ENCODE results near the gene ARL8A. TPM values are rescaled to one million over a fixed set of nuclear protein-coding genes. Genes with fewer than 3 reads are reported as not detected.

The ARL8A gene
- total RNA-seq, 1 experiment from 2014 or later, result 45.6 TPM

- TF ChIP-seq POLR2A (IDR thresholded peaks at IDR 0.05; ENCODE audit: borderline replicate concordance, extremely low read depth, insufficient read depth, insufficient read length), result no peak
- TF ChIP-seq REST (IDR thresholded peaks at IDR 0.05; ENCODE audit: low read depth), result no peak
- TF ChIP-seq ATF3 (IDR thresholded peaks at IDR 0.05), result no peak
- TF ChIP-seq JUND (IDR thresholded peaks at IDR 0.05), result no peak
- TF ChIP-seq POLR2AphosphoS5 (IDR thresholded peaks at IDR 0.05; ENCODE audit: low read depth, low read length), result no peak
- no peak for TF ChIP-seq CBX3 (IDR thresholded peaks at IDR 0.05; ENCODE audit: low read depth)
- no peak for TF ChIP-seq ZFX (IDR thresholded peaks at IDR 0.05)
- TF ChIP-seq EGR1 (IDR thresholded peaks at IDR 0.05; ENCODE audit: low read depth), result no peak
- TF ChIP-seq MAX (IDR thresholded peaks at IDR 0.05), result no peak
- no peak for TF ChIP-seq CTCF (IDR thresholded peaks at IDR 0.05 in 2 of 3, conservative IDR thresholded peaks at IDR 0.05 in 1 of 3; ENCODE audit: borderline replicate concordance in 1 of 3, insufficient read depth in 1 of 3, low read depth in 2 of 3, low read length in 2 of 3)
- TF ChIP-seq ZBTB33 (IDR thresholded peaks at IDR 0.05; ENCODE audit: extremely low read depth, insufficient replicate concordance, low read length), result no peak
- no peak for TF ChIP-seq SRF (IDR thresholded peaks at IDR 0.05; ENCODE audit: low read depth)
- TF ChIP-seq EZH2 (IDR thresholded peaks at IDR 0.05), result no peak
- Histone ChIP-seq H3K4me2 (ENCODE audit: low read length) (no peak overlapping the region), H3K9ac (ENCODE audit: low read length) (no peak overlapping the region), H3K27me3 (ENCODE audit: insufficient read depth, low read length) (no peaks in the 10 kb centered on the region), H4K20me1 (ENCODE audit: insufficient read depth) (no peaks in the 10 kb centered on the region), H3K9me3 (ENCODE audit: control insufficient read depth in 1 of 2, insufficient read depth in 1 of 2, low read depth in 1 of 2, low read length in 2 of 2) (no peaks in the 10 kb centered on the region), H3K4me1 (ENCODE audit: control insufficient read depth in 1 of 2, insufficient read depth in 2 of 2, low read length in 2 of 2) (peaks cover 0 to 10% of the 10 kb centered on the region in 2 experiments; a peak in 3 of 4 replicates), H3K4me3 (replicated peaks in 1 of 2; ENCODE audit: low read depth in 1 of 2, low read length in 2 of 2) (no peak overlapping the region), H3K9me2 (ENCODE audit: insufficient read depth) (no peaks in the 10 kb centered on the region), H3K79me2 (ENCODE audit: insufficient read depth, low read length) (no peaks in the 10 kb centered on the region), H3K36me3 (ENCODE audit: control insufficient read depth in 1 of 2, insufficient read depth in 2 of 2, low read length in 2 of 2) (no peaks in the 10 kb centered on the region), H3K27ac (ENCODE audit: low read depth, low read length) (no peak overlapping the region), H2AFZ (ENCODE audit: low read depth, low read length, poor library complexity, severe bottlenecking) (no peak overlapping the region)
- no TSS peak for BruUV-seq (replicated peaks)
- ChIA-PET CTCF (interaction anchor here (1.2 to 2.6 kb wide), 2 partner anchors 9 to 13 kb away, joined by 4 to 13 read pairs; no protein-coding TSS in a partner anchor), POLR2A (no interaction called here), RAD21 (ENCODE audit: low non-redundant PET in 1 of 2, low total read pairs in 2 of 2, uncharacterized antibody in 2 of 2, unreplicated experiment in 2 of 2) (no interaction called here)
- intact Hi-C loops (cut with micrococcal nuclease), result loop anchor here (10.0 kb wide), 1 partner anchor 445 kb away; no protein-coding TSS in a partner anchor
- DNase-seq (ENCODE audit: low read depth, low spot score) (no peak), ATAC-seq (no peak)
Observed at GRCh38 chr1:202179828-202180750, 35.6 kb upstream of the ARL8A start.
